Stimulated activated memory B cell treated with anti-CD40 and anti-IgM and Interleukin-4, amounts not matched to agents 10 μg/mL and 1 μg/mL and 100 μg/mL, for 72 hours (primary cell): ENCODE measurements around the gene TEX35.

Experiments used
- ATAC-seq: fragments of 150-1000 bp; cut with Tn5 transposase; 2 replicates; pipeline ENCODE4 v1.10.0; 2021
- H3K27ac Mint-ChIP-seq: one replicate; pipeline ENCODE4 v1.8.0; 2022; ENCODE audit warnings: mild to moderate bottlenecking, mixed read lengths
- H3K27me3 Mint-ChIP-seq: one replicate; pipeline ENCODE4 v1.8.0; 2022; ENCODE audit warnings: mixed read lengths
- H3K36me3 Mint-ChIP-seq: one replicate; pipeline ENCODE4 v1.8.0; 2022; ENCODE audit warnings: mixed read lengths
- H3K4me1 Mint-ChIP-seq: one replicate; pipeline ENCODE4 v1.8.0; 2022; ENCODE audit warnings: mixed read lengths
- H3K4me3 Mint-ChIP-seq: one replicate; pipeline ENCODE4 v1.8.0; 2022; ENCODE audit warnings: mild to moderate bottlenecking, moderate library complexity, mixed read lengths
- H3K9me3 Mint-ChIP-seq: one replicate; pipeline ENCODE4 v1.8.0; 2022; ENCODE audit warnings: mixed read lengths

TEX35 gene

DNA sequence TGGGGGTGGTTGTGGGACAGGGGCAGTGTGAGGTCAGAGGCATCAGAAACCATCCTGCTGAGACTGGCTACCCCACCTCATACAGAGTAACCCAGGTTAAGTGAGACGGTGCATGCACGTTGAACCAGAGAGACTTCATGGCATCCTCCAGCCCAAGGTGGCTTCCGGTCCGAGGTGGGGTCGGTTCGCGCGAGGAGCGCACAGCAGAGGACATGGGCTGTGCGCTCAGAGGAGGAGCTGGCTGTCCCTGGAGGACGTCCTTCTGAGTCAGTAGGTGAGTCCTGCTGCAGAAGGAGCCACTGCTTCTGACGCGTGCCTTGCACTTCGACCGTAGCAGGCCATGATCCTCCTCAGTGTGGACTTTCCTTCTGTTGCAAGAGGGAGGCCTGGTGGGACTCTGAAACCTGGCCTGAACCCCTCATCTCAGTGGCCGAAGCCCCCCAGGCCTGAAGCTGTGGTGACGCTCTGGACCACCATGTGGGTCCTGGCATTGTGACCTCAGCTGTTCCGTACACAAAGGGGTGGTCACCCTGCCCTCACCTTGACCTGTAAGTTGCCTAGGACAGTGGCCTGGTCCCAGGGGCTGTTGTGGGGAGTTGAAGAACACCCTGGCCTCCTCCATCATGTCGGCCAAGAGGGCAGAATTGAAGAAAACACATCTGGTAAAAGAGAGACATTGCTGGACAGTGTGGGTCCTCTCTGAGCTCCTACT, at the start of gene TEX35:
TSS of gene TEX35 (plus strand) at position 544 of the 712 bp plus-strand sequence. CDS start at position 624, 80 bp downstream.
- no peak for ATAC-seq
- Mint-ChIP-seq H3K27me3 (no peaks in the 10 kb centered on the region), H3K4me3 (no peak within 1 kb of the TSS), H3K4me1 (no peaks in the 10 kb centered on the region), H3K9me3 (no peaks in the 10 kb centered on the region), H3K36me3 (no peaks in the 10 kb centered on the region), H3K27ac (no peak within 1 kb of the TSS)

DNA sequence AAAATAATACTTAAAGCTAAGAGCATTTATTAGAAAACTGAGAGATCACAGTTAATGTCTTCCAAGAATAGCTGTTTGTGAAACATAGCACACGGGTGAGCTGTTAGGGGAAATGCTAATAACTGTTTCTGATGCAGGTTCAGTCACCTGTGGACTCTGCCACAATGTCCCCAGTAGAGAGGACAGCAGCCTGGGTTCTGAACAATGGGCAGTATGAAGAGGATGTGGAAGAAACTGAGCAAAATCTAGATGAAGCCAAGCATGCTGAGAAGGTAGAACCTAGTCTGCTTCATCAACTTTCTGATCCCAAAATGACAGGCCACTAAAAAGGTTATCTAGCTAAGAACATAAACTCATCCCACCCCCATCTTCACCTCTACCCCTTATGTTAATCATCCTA, 48.8 kb upstream of the TEX35 start:
- Mint-ChIP-seq H3K4me3 (no peak overlapping the region), H3K27ac (no peak overlapping the region), H3K9me3 (no peaks in the 10 kb centered on the region), H3K27me3 (no peaks in the 10 kb centered on the region), H3K4me1 (no peaks in the 10 kb centered on the region), H3K36me3 (no peaks in the 10 kb centered on the region)
- ATAC-seq, result peak; percentile 48

DNA sequence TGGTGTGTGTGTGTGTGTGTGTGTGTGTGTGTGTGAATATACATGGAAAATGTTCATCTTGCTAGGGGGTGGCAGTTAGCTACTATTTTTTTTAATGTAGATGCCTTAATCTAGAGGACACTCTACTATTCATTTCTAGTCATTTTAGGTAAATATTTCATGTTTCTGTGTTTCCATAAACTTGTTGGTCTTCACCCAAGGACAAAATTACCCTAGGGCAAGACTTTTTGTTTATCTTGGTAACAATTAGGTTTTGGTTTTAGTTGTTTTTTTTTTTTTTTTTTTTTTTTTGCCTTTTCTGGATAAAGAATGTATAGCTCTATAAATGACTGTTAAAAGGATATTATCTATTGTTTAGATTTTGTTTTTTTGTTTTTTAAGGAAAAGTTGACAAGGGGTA, 48.3 kb upstream of the TEX35 start:
- no peaks in the 10 kb centered on the region for H3K4me1 Mint-ChIP-seq
- ATAC-seq, result no peak
- H3K27me3 Mint-ChIP-seq, result no peaks in the 10 kb centered on the region
- H3K36me3 Mint-ChIP-seq, result no peaks in the 10 kb centered on the region
- H3K27ac Mint-ChIP-seq, result no peak overlapping the region
- H3K9me3 Mint-ChIP-seq, result no peaks in the 10 kb centered on the region
- no peak overlapping the region for H3K4me3 Mint-ChIP-seq

- no peaks in the 10 kb centered on the region for H3K9me3 Mint-ChIP-seq
- H3K36me3 Mint-ChIP-seq, result no peaks in the 10 kb centered on the region
- H3K4me3 Mint-ChIP-seq, result no peak overlapping the region
- no peaks in the 10 kb centered on the region for H3K4me1 Mint-ChIP-seq
- no peak for ATAC-seq
- H3K27me3 Mint-ChIP-seq, result no peaks in the 10 kb centered on the region
- H3K27ac Mint-ChIP-seq, result no peak overlapping the region
These were observed 47.9 kb upstream of the TEX35 start for GRCh38 chr1:178465011-178465410.

DNA sequence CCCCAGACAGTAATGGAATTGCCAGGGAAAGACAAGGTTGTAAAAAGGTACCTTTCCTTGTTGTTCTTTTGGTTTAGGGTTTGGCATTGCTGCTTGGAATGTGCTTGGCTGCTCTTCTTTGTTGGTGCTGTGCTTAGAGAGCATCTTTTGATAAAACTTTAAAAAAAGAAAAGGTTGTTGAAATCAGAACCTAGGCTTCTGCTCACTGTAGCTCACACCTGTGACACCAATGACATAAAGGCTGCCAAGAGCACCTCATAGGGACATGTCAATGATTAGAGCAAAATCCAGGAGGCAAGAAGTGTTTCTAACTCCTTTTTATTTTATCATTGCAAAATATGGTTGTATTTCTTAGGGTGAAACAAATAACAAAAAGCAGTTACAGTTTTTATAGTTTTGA, 45.1 kb upstream of the TEX35 start:
- Mint-ChIP-seq H3K4me3 (no peak overlapping the region), H3K27ac (no peak overlapping the region), H3K36me3 (no peaks in the 10 kb centered on the region), H3K27me3 (no peaks in the 10 kb centered on the region), H3K9me3 (no peaks in the 10 kb centered on the region), H3K4me1 (peaks cover 6% of the 10 kb centered on the region)
- ATAC-seq, result no peak

DNA sequence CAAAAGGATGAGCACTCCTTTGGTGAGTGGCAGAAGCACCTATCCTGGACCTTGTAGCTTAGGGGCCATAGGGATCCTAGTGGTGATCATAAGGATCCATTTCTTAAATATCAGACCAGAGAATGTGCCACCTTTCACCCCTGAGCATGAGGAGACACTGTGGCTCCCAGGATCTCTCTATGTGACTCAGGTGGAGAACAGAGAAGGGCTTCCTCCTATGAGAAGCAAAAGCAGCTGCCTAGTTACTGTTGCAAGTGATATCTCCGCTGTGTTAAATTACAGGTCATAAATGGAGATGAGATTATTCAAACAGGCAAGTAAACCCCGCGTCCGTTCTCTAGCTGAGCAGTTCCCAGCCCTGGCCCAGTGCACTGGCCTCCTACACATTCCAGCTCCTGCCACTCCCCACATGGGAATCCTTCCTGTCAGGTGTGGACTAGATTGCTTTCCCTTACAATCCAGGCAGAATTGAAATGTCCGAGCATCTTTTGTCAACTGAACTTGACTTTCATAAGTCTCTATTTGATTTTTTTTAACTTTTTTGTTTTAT, 42.4 kb upstream of the TEX35 start:
- Mint-ChIP-seq H3K9me3 (no peaks in the 10 kb centered on the region), H3K4me3 (no peak overlapping the region), H3K27ac (no peak overlapping the region), H3K4me1 (peaks cover 6% of the 10 kb centered on the region), H3K27me3 (no peaks in the 10 kb centered on the region), H3K36me3 (no peaks in the 10 kb centered on the region)
- ATAC-seq, result no peak

- Mint-ChIP-seq H3K4me3 (no peak overlapping the region), H3K4me1 (peaks cover 6% of the 10 kb centered on the region), H3K36me3 (no peaks in the 10 kb centered on the region), H3K27me3 (no peaks in the 10 kb centered on the region), H3K9me3 (no peaks in the 10 kb centered on the region), H3K27ac (no peak overlapping the region)
- ATAC-seq, result no peak
These were observed 40.4 kb upstream of the TEX35 start for GRCh38 chr1:178472531-178472930.

GRCh38 chr1:178477373-178477772, 35.5 kb upstream of the TEX35 start:
- no peaks in the 10 kb centered on the region for H3K27me3 Mint-ChIP-seq
- no peaks in the 10 kb centered on the region for H3K36me3 Mint-ChIP-seq
- H3K27ac Mint-ChIP-seq, result no peak overlapping the region
- no peak overlapping the region for H3K4me3 Mint-ChIP-seq
- no peaks in the 10 kb centered on the region for H3K9me3 Mint-ChIP-seq
- peaks cover 3% of the 10 kb centered on the region for H3K4me1 Mint-ChIP-seq
- no peak for ATAC-seq

DNA sequence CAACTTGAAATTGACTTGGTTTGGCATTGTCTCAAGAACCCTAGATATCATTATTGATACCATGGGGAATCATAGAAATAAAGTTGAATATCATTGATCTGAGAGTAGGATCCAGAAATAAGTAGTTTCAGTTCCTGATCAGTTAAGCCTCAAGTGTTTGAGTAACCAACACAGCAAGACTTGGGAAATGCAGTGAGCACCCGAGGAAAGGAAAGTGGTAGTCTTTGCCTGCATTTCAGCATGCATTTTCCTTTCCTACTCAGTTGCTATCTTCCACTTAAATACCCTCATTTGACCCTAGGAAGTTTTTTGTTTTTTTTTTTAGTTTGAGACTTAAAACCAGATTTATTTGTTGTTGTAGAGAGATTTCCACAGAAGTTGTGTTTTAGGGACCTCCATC, 35.1 kb upstream of the TEX35 start:
- ATAC-seq, result no peak
- Mint-ChIP-seq H3K4me1 (no peaks in the 10 kb centered on the region), H3K4me3 (no peak overlapping the region), H3K27me3 (no peaks in the 10 kb centered on the region), H3K9me3 (no peaks in the 10 kb centered on the region), H3K36me3 (no peaks in the 10 kb centered on the region), H3K27ac (no peak overlapping the region)

DNA sequence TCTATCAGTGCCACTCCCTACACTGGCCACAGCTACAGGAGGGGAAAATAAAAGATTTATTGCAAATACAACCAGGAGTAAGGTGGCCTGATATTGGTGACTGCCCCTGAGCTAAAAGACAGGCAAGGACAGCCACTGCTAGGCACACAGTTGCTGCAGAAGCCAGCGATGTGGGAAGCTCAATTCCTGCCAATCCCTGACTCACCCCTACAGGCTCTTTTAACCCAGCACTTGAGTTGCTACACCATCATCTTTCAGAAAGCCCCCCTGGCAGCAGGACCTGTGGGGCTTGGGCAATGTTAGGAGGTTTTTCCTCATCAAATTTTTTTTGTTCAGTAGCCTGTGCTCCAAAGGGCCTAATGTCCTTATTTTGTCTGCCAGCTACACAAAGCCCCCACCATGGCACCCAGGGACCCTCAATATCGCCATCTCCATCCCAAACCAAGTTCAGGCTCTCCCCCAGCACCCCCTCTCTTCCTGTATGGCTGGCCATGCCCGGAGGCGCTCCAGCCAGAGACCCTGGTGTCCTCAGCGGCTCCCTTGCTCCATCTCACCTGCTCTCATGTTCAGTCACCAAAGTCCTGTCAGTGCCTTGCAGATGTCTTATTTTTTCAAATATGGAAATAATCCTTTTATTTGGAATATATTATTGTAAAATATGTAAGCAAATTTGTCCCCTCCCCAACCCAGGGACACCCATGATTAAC, 29.5 kb upstream of the TEX35 start:
- Mint-ChIP-seq H3K9me3 (no peaks in the 10 kb centered on the region), H3K4me1 (peaks cover 25% of the 10 kb centered on the region), H3K36me3 (no peaks in the 10 kb centered on the region), H3K27me3 (peaks cover 14% of the 10 kb centered on the region), H3K27ac (no peak overlapping the region), H3K4me3 (no peak overlapping the region)
- no peak for ATAC-seq

DNA sequence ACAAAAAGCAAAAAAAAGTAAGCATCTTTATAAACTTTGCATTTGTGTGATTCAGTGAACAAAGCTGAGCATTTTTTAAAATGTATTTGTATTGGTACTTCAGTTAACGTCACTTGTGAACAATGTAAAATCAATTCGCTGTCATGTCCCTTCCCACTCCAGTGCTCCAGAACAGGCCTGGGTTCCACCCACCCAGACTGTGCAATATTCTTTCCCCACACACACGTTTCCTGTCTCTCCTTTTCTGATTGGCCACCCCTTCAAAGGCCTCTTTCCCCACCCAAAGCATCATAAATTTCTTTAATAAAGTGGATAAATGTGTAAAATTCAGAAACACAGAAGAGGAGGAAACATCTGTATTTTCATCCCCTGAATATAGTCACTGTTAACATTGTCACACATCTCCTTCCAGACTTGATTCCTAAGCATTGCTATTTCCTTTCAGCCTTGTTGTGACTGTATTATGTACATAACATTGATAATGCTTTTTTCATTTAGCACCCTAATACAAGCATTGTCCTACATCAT, 28.1 kb upstream of the TEX35 start:
- Mint-ChIP-seq H3K27ac (peak overlapping the region; percentile 69), H3K4me1 (peaks cover 25% of the 10 kb centered on the region), H3K27me3 (peaks cover 19% of the 10 kb centered on the region), H3K36me3 (no peaks in the 10 kb centered on the region), H3K4me3 (no peak overlapping the region), H3K9me3 (no peaks in the 10 kb centered on the region)
- ATAC-seq, result no peak

- Mint-ChIP-seq H3K36me3 (no peaks in the 10 kb centered on the region), H3K4me3 (no peak overlapping the region), H3K27me3 (peaks cover 19% of the 10 kb centered on the region), H3K9me3 (no peaks in the 10 kb centered on the region), H3K27ac (peak overlapping the region; percentile 69), H3K4me1 (peaks cover 25% of the 10 kb centered on the region)
- ATAC-seq, result no peak
These were observed 27.3 kb upstream of the TEX35 start for GRCh38 chr1:178485541-178485981.

- H3K4me3 Mint-ChIP-seq, result peak overlapping the region; percentile 54
These were observed 26.5 kb upstream of the TEX35 start for GRCh38 chr1:178486100-178487069.

DNA sequence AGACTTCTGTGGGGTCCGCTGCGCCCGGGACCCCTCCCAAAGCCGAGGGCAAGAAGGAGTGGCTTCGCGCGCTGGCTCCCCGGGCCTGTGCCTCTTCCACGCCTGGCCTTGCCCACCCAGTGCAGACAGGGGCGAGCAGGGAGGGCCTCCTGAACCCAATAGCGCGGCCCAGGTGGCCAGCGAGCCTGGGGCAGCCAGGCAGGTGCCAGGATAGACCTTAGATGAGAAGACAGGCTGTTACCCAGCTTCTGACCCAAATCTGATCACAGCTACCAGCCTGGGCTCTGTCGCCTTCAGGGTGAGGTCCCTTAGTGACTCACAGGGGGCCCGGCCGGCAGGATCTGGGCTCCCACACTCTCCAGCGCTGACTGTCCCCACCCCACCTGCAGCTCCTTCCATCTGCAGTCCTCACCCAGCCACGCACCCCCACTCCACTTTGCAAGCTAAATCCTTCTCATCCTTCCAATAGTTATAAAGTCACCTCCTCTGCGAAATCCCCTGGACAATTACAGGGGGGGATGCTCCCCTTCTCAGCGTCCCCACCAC, 25.8 kb upstream of the TEX35 start:
- H3K27me3 Mint-ChIP-seq, result peaks cover 19% of the 10 kb centered on the region
- peak overlapping the region; percentile 69 for H3K27ac Mint-ChIP-seq
- H3K4me1 Mint-ChIP-seq, result peaks cover 25% of the 10 kb centered on the region
- H3K4me3 Mint-ChIP-seq, result peak overlapping the region; percentile 54
- ATAC-seq, result peak; percentile 14
- H3K9me3 Mint-ChIP-seq, result no peaks in the 10 kb centered on the region
- no peaks in the 10 kb centered on the region for H3K36me3 Mint-ChIP-seq

More at GRCh38 chr1:178486100-178487069, 26.5 kb upstream of the TEX35 start:
- peaks cover 19% of the 10 kb centered on the region for H3K27me3 Mint-ChIP-seq
- no peaks in the 10 kb centered on the region for H3K36me3 Mint-ChIP-seq
- ATAC-seq, result peak; percentile 71
- H3K9me3 Mint-ChIP-seq, result no peaks in the 10 kb centered on the region
- H3K27ac Mint-ChIP-seq, result peak overlapping the region; percentile 69
- H3K4me1 Mint-ChIP-seq, result peaks cover 25% of the 10 kb centered on the region
